HG03521 (cell line): ENCODE measurements around the gene GPHA2.
"Not testable (repeated sequence)": the region's sequence is repeated elsewhere in the genome, so short reads cannot be mapped to it uniquely, and the experiment has no call there.

Experiments
- ATAC-seq: cut with Tn5 transposase; IDR thresholded peaks from one replicate; pipeline ENCODE4 v1.9.1; 2021; ENCODE audit warnings: mild to moderate bottlenecking, moderate library complexity; ENCODE audit not compliant: unreplicated experiment

GPHA2 gene, protein sequence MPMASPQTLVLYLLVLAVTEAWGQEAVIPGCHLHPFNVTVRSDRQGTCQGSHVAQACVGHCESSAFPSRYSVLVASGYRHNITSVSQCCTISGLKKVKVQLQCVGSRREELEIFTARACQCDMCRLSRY

DNA sequence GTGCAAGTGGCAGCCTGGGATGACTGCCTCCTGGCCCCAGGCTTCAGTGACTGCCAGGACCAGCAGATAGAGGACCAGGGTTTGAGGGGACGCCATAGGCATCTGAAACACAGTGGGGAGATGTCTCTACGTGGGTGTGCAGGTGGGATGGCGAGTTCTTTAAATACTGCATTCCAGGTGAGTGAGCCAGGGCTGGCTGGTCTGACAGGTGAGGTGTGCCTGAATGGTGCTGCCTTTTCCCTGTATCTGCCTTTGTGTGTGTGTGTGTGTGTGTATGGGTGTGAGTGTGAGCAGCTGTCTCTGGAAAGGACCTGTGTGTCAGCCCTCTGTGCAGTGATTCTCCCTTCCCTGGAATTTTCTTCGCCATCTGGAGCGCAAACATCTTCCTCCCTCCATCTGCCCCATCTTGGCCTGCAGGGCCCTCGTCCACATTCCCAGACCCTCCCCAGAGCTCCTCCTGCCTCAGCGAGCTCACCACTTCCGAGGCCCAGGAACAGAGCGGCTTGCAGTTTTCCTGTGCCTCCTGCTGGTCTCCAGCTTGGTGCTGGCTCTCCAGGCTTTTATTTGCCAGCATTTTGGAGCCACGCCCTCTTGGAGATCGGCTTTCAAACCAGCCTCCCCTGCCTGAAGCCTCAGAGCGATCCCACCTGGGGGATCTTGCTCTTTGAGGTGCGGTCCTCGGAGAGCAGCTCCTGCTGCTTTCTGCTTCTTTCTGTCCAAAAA, at the start of gene GPHA2:
Gene GPHA2, minus strand, starts transcription at position 535 of the 723 bp plus-strand sequence. Its CDS starts 433 bp downstream, at position 102.
- ATAC-seq: no peak

DNA sequence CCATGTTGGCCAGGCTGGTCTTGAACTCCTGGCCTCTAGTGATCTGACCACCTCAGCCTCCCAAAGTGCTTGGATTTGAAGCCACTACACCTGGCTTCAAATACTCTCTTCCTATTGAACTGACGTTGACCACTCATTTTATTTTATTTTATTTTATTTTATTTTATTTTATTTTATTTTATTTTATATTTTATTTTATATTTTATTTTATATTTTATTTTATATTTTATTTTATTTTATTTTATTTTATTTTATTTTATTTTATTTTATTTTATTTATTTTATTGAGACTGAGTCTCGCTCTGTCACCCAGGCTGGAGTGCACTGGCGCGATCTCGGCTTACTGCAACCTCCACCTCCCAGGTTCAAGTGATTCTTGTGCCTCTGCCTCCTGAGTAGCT, 47.6 kb upstream of the GPHA2 start:
- not testable (repeated sequence) for ATAC-seq

DNA sequence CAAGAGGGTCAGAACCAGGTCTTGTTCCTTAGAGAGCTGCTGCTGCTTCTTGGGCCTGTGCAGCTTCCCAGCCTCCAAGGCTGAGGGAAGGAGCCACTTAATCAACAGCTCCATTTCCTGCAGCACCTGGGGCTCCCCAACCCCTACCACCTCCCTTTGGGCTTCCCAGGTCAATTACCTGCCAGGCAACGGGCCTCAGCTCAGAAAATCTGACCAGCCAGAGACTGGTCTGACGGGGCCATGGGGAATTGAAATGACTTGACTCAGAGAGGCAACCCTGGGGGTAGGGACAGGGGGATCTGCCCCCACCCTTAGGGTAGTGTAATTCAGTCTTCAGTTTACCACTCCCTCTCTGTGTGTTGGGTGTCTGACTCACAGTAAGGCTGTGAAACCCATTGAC, 41.0 kb upstream of the GPHA2 start:
- ATAC-seq: no peak

DNA sequence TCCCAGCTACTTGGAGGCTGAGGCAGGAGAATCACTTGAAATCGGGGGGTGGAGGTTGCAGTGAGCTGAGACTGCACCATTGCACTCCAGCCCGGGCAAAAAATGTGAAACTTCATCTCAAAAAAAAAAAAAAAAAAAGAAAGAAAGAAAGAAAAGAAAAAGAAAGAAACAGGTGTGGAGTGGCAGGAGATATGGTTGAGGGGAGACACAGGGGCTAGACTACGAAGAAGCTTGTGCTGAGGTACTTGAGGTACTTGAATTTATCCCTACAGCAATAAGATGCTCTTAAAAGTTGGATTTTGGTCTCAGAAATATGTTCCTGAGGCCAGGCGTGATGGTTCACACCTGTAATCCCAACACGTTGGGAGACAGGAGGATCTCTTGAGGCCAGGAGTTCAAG, 38.4 kb upstream of the GPHA2 start:
- no peak for ATAC-seq

DNA sequence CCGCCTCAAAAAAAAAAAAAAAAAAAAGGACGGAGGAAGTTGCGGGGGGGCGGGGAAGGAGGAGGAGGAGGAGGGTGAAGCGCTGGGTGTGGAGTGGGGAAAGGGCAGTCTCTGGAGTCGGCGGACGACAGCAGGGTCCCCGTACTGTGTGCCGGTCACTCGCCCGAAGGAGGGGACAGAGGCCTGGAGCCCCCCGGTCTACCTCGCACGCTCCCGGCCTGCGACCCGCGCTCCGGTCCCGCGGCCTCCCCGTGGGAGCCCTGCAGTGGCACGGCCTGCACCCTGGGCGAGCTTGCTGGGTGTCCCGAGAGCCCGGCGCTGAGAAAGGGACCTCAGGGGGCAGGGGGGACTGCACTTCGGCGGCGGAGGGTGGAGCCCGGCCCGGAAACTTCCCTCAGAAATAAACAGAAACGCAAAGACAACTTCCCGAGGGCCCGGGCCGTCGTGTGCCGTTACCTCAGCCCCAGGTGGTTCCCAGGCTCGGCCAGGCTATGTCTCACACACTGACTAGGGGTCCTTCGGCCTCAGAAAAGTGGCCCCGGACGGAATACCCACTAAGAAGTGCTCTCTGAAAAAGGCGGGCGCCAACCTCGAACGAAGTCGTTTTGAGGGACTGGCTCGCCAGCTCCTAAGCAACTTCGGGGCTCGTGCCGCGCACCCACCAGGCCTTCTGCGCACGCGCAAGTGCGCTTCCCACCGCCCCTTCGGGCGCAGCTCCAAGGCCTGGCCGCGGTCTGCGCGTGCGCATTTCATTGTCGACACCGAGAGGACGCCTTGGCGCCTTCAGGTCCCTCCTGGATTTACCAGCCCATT, 35.9 kb upstream of the GPHA2 start, which contains the start of gene MAJIN:
Gene MAJIN, minus strand, starts transcription at position 688 of the 813 bp plus-strand sequence. CDS start 12,703 bp downstream, outside the sequence.
- no peak for ATAC-seq

DNA sequence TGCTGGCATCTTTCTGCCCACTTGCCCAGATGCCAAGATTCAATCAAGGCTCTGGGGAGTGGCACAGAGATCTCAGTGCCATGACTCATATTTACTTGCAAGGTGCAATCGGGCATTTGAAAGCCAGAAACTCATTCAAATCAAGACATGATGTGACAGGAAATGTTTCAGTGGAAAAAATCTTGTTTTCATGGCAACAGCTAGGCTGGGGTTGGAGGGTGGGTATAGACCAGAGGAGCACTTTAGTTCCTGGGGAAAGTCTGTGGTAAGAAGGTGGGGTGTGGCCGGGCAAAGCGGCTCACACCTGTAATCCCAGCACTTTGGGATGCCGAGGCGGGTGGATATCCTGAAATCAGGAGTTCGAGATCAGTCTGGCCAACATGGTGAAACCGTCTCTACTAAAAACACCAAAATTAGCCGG, 35.0 kb upstream of the GPHA2 start:
- no peak for ATAC-seq

DNA sequence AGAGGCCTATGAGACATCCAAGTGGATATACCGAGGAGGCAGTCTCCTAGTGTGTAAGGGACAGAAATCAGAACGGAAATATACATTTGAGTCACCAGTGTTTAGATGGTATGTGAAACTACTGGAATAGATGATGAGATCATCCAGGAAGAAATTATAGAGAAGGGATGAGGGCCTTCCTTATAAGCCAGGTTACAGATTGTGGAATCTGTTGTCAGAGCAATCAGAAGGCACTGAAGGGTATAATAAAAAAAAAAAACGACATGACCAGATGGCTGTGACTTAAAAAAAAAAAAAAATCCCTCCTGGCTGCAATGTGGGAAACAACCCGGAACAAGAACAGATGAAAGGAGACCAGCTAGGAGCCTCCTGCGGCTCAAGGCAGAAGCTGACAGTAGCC, 33.5 kb upstream of the GPHA2 start:
- no peak for ATAC-seq

DNA sequence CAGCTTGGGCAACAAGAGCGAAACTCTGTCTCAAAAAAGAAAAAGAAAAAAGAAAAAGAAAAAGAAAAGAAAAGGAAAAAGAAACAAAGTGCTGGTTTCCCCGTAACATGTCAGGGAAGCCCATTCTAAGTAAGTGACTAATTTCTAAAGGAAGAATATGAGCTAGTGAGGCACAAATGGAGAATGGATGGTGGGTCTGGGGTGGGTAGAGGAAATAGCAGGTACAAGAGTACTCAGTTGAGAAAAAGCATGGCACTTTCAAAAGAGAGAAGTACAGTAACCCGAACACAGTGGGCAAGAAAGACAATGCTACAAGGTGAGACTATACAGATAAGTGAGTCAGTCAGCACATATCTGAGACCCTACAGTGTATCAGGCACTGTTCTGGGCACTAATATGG, 31.7 kb upstream of the GPHA2 start:
- ATAC-seq: no peak

DNA sequence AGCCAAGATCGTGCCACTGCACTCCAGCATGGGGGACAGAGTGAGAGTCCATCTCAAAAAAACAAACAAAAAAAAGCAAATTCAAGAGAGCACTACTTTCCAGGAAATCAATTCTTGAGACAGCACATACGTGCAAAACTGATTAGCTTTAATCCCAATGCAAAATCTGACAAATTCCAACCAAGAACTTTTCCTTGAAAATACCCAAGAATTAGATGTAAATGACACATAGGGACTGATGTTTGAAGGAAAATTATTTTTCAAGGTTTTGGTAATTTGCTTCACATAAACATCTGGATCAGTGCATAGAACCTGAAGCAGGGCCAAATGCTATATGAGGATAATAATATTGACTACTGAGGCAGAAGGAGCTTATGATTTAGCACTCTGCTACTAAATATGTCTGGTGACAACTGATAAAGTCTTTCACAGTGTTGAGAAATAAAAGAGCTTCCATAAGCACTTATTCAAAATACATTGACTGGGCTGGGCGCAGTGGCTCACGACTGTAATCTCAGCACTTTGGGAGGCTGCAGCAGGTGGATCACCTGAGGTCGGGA, 27.5 kb upstream of the GPHA2 start:
- no peak for ATAC-seq

DNA sequence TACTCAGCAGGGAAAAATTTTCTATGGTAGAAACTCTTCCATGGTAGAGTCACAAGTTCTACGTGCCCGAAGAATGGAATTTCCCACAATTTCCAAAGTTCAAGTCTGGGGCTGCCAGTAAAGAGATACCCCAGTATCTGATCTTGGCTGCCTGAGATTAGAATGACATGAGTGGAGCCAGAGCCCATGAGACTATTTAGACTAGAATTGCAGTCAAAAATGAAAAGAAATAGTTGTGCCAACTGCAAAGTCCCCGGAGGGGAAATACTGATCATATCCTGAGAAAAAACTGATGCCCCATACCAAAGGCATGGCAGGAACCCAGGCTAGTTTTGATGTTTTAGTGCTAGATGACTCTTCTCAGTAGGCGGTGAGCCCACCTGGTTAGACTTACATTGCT, 25.0 kb upstream of the GPHA2 start:
- no peak for ATAC-seq

DNA sequence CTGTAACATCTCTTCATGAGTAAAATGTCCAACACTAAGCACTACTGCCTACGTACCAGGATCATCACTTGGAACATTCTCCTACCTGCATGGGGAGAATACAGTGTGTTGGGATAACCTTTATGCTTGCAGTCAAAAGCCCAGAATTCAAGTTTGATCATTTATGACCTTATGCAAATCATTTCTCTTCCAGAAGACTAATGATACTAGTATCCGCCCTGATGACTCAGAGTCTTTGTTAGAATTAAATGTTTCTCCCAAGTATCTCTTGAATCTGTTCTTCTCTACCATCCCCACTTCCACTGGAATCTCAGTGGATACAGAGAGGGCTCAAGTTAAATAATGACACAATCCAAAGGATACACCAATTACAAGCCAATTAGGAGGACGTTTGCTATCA, 23.8 kb upstream of the GPHA2 start:
- no peak for ATAC-seq

DNA sequence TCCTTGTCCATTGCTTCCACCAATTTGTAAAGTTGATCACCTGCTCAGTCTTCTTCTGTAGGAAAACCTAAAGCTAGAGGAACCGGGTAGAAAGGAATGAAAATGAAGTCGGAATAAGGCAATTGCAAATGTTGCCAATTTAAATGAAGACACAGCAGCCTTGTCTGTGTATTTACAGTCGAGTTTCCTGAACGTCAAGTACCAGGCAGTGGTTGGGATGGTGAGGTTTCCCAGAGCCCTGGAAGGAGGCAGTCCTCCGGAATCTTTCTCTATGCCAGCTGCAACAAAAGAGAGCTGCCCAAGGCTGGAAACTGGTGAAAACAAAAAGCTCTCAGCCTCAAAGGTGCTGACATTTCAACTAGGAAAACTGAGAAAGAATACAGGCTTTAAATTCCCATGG, 18.5 kb upstream of the GPHA2 start:
- no peak for ATAC-seq

DNA sequence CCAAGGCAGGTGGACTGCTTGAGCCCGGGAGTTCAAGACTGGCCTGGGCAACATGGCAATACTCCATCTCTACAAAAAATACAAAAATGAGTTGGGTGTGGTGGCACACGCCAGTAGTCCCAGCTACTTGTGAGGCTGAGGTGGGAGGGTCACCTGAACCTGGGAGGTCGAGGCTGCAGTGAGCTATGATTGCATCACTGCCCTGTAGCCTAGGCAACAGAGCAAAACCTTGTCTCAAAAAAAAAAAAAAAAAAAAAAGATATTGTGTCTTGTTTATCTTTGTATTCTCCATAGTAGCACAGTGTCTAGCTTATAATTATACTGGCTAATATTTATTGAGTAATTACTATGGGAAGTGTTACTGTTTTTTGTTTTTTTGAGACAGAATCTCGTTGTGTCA, 15.8 kb upstream of the GPHA2 start:
- no peak for ATAC-seq

DNA sequence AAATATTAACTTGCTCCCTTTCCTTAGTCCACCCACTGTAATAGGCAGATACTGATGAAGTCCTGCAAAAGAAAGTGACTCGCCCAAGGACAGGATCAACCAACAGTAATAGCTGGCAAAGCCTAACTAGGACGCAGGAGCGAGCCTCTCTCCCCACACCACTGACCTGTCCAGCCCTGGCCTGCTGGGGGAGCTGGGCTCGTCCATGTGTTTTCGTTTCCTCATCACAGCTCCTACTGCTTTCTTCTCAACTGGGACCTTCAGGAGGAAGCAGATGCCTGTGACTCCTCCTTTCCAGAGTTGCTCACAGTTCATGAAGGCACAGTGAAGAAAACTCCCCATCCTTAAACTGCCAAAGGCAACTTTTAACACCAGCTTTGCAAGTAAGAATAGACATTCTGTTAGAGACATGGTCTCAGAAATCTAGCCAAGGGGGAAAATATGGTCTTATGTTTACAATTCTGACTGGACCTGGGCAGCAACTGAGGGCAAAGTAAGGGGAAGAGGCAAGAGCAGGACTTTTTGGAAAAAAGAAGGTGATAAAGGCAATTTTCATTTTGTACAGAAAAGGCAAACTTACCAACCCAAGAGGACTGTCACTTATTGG, 11.6 kb upstream of the GPHA2 start:
- ATAC-seq: no peak

DNA sequence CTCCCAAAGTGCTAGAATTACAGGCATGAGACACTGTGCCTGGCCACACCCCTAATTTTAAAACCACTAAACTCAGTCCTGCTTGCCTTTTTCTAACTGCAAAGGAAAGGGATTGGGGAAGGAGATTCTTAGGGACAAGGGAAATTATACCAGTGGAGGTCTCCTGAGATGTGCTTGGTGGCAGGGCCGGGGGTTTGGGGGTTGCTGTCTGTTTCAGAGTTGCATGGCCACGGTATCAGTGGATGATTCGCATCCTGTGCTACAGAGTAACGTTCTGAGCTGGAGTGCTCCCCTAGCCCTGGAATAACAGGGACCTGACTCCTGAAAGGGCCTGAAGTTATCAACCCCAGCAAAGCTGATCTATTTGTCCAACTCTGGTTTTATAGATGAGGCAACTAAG, 846 bp upstream of the GPHA2 start:
- no peak for ATAC-seq

DNA sequence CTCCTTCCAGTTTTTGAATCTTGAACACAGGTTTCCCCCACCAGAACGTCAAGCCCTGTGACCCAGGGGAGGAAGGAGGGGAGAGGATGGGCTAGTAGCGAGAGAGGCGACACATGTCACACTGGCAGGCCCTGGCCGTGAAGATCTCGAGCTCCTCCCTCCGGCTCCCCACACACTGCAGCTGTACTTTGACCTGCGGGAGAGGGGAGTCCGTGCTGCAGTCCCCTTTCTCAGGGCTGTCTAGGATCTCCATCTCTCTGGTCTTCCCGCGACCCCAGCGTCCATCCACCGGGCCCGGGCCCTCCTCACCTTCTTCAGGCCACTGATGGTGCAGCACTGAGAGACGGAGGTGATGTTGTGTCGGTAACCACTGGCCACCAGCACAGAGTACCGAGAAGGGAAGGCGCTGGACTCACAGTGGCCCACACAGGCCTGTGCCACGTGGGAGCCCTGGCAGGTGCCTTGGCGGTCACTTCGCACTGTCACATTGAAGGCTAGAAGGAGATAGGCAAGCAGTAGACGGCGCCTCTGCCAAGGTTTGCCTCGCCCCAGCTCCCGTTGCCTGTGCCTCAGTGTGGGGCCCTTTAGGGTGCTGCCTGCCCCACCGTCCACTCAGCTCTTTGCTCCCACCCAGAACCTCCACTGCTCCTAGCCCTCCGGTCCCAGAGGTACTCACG, 873 bp downstream of the GPHA2 start:
- ATAC-seq: no peak

DNA sequence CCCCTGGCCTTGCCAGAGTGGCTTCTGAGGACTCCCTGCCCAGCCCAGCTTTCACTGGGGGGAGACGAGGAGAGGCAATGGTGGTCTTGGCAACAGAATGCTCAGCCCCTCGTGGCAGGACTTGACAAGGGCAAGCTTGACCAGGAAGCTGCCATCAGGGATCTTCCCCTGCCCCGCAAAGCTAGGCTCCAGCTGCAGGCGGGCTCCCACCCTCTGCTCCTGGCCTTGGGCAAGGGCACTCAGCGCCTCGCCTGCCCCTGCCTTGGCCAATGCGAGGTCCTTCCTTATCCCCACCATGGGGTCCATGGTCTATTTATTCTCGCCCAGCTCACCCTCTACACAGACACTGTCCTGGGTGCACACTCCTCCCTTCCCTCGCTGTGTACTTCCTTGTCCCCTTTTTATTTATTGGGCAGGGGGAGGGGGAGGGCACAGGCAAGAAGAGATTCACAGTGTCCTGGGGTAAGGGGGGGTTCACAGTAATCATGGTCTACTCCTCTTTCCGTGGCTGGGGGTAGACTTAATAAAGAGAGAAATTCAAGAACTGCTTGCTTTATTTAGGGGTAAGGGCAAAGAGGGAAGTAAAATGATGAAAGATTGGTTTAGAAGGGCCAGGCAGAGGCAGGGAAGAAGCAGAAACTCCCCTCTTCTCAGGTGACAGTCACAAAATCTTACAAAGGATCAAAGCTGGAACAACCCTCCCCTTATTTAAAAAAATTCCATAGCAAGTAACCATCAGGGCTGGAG, 1.6 kb downstream of the GPHA2 start:
- no peak for ATAC-seq

DNA sequence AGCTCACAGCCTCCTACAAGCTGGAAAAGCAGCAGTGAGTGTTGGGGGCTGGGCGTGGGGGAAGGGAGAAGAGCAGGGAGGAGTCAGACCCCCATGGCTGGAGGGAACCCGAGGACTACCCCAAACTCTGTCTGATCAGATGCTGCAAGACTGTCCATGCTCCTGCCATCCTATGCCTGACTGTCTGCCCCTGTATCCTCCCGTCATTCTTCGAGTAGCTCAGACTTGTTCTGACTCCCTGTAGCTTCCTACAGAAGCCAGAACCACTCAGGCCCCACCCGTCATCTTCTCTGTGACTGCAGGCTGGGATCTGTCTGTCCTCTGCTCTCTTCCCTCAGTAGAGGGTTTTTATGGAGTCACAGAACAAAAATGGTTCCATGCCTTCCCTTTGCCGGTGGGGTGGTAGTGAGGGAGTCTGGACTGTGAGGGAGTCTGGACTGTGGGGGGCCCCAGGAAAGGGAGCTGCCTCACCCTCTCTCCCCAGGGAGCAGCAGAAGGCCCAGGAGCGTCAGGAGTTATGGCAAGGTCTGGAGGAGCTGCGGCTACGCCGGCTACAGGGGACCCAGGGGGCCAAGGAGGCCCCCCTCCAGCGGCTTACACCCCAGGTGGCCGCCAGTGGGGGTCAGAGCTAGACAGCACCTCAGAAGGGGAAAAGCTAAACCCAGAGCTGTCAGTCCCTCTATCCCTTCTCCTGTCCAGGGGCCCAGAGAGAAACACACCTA, 2.3 kb downstream of the GPHA2 start:
- ATAC-seq: no peak

DNA sequence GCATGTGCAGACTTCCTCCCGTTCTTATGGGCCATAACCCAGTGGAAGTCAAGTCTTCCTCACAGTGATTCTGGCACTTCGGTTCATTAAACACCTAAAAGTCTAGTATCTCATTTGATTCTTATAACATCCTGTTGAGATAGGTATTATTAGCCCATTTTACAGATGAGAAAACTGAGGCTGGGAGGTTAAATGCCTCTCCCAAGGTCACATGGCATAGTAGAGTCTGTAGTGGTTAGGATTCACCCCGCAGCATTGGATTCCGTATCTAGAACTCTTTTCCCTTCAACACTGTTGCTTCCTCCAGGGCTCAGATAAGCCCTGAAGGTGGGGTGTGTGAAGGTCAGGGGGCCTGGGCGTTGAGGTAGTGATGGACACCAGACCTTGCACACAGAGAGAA, 3.4 kb downstream of the GPHA2 start:
- ATAC-seq: no peak
